Head of caudate nucleus (tissue), 42 donors: Measurements from ENCODE around the gene PRR36.

Experiments
- DNase-seq, 42 donors: peaks; one replicate each; pipeline versions ENCODE4 v3.0.0 to v3.0.0-alpha.2; 2020 to 2021; ENCODE audit warnings: mixed read lengths in 7 of 42
- intact Hi-C: fragments of 100-400 bp; cut with DNase I; formaldehyde crosslinking; loops from one replicate; pipeline ENCODE4 v1.15.0; 2022

The PRR36 gene

GRCh38 chr19:7914598-7915045 is 40.4 kb upstream of the PRR36 start, which contains the start of gene TGFBR3L:
TSS of gene TGFBR3L (plus strand) at chr19:7914830.
- intact Hi-C loops = no loop called here

GRCh38 chr19:7914099-7914498 is 39.9 kb upstream of the PRR36 start:
- intact Hi-C loops = no loop called here
- DNase-seq = peak in 1 of 42 donors; percentile 5

More at GRCh38 chr19:7914598-7915045, 40.4 kb upstream of the PRR36 start, which contains the start of gene TGFBR3L:
- DNase-seq = peak in 1 of 42 donors; percentile 6

GRCh38 chr19:7913652-7914051 is 39.5 kb upstream of the PRR36 start:
- DNase-seq = no peak
- intact Hi-C loops = no loop called here

GRCh38 chr19:7912697-7913564 is 38.7 kb upstream of the PRR36 start:
- DNase-seq = no peak
- intact Hi-C loops = no loop called here

DNA sequence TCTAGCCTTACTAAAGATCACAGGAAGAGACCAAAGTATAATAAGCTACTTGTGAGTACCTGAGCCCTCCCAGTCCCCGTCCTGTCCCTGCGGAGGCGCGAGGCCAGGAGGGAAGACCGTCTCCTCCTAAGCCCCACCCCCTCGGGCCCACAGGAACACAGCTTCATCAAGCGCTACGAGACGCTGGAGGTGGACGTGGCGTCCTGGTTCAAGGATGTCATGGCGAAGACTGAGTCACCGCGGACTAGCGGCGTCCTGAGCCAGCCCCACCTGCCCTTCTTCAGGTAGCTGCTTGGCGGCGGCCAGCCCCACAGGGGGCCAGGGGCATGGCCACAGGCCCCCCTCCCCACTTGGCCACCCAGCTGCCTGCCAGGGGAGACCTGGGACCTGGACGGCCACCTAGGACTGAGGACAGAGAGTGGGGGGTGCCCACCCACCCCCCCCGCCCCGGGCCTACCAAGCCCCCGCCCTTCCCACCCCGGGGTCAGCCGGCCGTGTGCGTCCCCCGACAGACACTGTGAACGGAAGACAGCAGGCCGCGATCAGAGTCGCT is 38.0 kb upstream of the PRR36 start:
- no peak for DNase-seq
- intact Hi-C loops = no loop called here

GRCh38 chr19:7911508-7912143 is 37.4 kb upstream of the PRR36 start:
- no peak for DNase-seq
- intact Hi-C loops = no loop called here

GRCh38 chr19:7910321-7911161 is 36.4 kb upstream of the PRR36 start:
- DNase-seq = peak in 1 of 42 donors; percentile 29
- intact Hi-C loops = no loop called here

DNA sequence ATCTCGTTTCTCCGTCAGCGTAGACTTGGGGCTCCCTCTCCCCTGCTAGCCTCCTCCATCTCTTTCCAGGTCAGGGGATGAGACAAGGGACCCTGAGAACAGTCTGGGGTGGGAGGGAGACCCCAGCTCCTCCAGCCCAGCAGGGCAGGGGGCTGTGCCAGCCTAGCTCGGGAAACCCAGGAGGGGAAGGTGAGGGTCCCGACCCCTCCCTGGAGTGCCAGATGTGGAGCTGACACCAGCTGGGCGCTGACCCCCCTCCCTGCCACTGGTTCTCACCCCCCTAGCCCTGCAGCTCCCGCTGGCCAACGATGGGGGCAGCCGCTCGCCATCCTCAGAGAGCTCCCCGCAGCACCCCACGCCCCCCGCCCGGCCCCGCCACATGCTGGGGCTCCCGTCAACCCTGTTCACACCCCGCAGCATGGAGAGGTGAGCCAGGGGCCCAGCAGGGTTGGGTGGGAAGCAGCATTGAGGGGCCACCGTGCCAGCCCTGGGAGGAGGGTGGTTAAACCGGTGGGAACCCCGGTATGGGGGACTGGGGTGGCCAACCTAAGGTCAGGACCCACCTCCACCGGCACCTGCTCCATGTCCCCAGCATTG is 35.4 kb upstream of the PRR36 start:
- peak in 1 of 42 donors; percentile 25 for DNase-seq
- intact Hi-C loops = no loop called here

DNA sequence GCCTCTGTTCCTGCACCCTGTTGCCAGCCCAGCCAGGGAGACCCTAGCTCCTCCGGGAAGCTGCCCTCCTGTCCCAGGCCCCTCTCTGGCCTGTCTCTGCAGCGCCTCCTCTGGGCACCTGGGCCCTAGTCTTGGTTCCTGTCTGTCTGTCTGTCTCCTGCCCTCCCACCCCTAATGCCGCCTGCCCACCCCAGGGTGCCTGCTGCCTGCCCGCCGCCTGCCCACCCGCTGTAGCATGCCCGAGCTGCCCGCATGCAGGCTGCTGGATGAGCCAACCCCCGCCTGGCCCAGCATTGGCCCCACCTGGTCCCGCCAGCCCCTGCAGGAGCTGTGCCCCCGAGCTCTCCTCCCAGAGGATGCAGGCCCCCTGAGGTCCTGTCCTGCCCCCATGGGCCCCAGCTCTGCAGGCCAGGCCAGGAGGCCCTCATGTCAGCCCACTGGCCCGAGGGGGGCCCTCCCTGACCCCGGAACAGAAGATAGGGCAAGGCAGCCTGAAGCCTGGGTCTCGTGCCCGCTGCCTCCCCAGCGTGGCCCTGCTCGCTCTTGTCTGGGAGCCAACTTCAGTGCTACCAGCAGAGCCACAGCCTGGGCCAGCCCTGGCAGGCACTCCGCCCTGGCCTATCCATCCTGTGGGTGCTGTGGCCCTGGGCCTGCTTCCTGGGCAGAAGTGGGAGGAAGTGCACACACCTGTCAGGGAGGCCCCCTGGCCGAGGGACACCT is 34.7 kb upstream of the PRR36 start:
- DNase-seq = peak in 1 of 42 donors; percentile 32
- intact Hi-C loops = no loop called here

GRCh38 chr19:7908078-7908699 is 34.0 kb upstream of the PRR36 start:
- DNase-seq = peak in 1 of 42 donors; percentile 2
- intact Hi-C loops = no loop called here

DNA sequence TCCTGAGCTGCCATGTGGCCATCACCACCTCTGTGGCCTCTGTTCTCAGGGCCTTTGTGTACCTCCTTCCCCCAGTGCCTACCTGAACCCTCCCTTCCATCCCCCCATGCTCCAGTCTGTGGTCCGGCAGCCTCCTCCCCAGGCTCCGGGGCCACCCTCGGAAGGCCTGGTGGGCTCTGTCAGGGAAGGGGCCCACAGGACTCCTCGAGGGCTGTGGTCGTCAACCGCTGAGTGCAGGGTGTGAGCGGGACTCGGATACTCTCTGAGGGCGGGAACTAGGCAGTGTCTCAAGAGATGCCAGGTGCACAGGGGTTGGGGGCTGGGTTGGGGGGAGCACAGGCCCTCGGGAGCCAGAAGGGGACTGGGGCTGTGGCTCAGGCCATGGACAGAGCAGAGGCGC is 33.4 kb upstream of the PRR36 start:
- DNase-seq = peak in 1 of 42 donors; percentile 1
- intact Hi-C loops = no loop called here

DNA sequence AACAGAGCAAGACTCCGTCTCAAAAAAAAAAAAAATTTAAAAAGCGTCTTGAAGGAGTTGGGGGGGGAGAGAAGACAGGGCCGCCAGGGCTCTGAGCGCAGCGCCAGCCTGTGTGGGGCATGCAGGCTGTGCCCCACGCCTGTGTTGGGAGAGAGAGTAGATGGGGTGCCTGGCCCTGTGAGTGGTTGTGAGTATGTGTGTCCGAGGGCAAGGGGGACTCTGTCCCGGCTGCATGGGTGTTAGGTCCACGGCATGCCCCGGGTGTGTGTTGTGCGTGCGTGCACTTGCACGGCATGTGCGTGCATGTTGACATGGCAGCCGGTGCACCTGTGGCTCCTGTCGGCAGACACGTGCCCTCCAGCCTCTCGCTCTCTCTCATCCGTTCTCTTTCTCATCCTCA is 32.9 kb upstream of the PRR36 start:
- intact Hi-C loops = no loop called here
- peak in 1 of 42 donors; percentile 1 for DNase-seq

DNA sequence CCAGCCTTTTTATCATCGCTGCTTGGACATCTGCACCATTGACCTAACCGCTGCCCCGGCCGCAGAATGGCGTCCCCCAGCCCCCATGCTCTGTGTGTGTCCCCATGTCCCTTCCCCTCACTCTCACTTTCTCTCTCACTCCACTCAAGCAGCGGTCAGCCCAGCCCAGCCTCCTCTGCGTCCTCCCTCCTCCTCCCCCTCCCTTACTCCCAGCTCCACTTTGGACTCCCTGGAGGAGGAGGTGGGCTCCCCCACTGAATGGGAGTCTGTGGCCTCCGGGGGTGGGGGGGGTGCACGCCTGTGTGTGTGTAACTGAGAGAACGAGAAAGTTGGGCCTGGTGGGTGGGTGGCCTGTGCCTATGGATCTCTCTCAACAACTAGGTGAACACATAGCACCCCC is 31.7 kb upstream of the PRR36 start:
- DNase-seq = no peak
- intact Hi-C loops = no loop called here

GRCh38 chr19:7905268-7905667 is 31.1 kb upstream of the PRR36 start:
- DNase-seq = no peak
- intact Hi-C loops = no loop called here

GRCh38 chr19:7904074-7905020 is 30.2 kb upstream of the PRR36 start:
- intact Hi-C loops = loop anchor here (5.0 kb wide), 1 partner anchor 42 kb away; no protein-coding TSS in a partner anchor
- peak in 3 of 42 donors; percentile 40 to 52 (median 49) for DNase-seq
